Activated effector memory CD4-positive, alpha-beta T cell treated with Interleukin-2 at 50 U/mL for 16 hours (primary cell): ENCODE data around the gene ZNF808.
"Not testable (repeated sequence)": the region's sequence is repeated elsewhere in the genome, so short reads cannot be mapped to it uniquely, and the experiment has no call there.

ENCODE experiments used
- DNase-seq: peaks from one replicate; pipeline ENCODE4 v3.0.0-alpha.2; 2020

ZNF808 gene

DNA sequence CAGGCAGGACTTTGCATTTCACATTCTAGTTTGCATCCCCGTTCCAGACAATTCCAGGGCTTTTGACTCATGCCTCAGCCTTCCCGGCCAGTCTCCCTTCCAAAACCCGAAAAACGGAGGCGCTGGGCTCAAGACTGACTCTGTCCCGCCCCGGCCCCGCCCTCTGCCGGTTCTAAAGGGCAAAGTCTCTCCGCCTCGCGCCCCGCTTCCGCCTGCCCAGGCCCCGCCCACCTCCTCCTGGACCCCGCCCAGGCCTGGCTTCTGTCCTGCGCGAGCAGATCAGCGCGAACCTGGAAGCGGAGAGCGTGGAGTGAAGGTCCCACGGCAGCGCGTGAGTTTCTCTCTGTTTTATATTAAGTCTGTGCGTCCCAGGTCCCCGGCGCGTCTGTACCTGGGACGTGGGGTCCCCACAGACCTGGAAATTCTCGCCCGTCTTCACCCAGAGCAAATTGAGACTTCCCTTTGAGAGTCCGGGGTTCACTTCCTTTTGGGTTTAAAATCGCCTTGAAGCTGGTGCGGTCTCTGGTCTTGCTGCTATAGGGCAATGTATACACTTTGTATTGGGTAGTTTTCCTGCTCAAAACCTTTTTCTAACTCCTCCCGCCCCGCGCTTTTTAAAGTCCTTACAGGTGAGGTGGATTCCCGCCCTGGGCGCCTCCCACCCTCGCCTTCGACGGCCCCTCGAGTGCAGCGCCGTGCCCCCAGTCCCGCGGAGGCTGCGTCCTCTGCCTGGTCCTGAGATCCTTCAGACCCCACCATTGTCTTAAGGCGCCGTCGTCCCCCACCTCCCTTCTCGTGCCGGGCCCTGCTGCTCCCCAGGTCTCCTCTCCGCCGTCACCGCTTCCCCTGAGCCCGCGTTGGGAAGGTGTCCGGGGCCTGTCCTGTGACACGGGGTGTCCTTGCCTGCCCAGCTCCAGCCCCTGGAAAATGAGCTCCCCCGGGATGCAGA, 73.8 kb downstream of the ZNF808 start:
- DNase-seq = peak; percentile 90

- DNase-seq = not testable (repeated sequence)
These were observed 74.5 kb downstream of the ZNF808 start for GRCh38 chr19:52601974-52602366.

DNA sequence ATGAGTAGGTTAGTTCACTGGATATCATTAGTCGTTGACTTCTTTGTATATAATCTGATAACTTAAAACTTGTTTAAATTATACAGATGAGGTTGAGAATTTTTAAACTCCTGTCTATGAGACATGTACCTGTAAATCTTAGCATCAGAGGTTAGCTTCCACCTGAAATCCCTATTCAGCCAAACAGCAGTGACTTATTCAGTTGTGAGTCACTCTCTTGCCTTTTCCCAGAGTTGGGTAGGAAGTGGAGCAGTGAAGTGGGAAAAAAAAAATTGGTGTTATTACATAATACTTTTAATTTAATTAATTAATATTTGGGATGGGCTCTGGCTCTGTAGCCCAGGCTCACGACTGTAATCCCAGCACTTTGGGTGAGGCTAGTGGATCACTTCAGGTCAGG, 75.5 kb downstream of the ZNF808 start:
- no peak for DNase-seq

DNA sequence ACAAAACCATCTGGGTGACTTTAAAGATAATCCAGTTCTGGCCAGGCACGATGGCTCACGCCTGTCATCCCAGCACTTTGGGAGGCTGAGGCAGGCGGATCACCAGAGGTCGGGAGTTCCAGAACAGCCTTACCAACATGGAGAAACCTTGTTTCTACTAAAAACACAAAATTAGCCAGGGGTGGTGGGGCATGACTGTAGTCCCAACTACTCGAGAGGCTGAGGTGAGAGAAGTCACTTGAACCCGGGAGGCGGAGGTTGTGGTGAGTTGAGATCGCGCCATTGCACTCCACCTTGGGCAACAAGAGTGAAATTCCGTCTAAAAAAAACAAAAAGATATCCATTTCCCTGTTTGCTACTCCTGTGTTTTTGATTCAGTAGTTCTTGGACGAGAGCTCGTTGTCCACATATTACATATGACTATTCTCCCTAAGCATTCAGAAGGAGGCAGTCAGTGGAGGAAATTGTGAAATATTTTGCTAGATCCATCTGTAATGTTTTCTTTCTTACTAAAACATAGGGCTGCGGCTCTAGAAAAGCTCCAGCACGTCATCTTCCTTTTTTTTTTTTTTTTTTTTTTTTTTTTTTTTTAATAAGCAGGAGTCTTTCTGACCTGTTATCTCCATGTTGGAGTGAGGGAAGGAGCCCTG, 76.2 kb downstream of the ZNF808 start:
- DNase-seq = no peak
